Cerebellar nuclear complex (tissue), 1 donor: ENCODE data around the gene NPC2.
"Not testable (repeated sequence)": the region's sequence is repeated elsewhere in the genome, so short reads cannot be mapped to it uniquely, and the experiment has no call there.

ENCODE experiments used
- DNase-seq, 2 experiments: peaks; one replicate each; lab custom pipeline; 2025; lab: John Stamatoyannopoulos, UW

The NPC2 gene

GRCh38 chr14:74469548-74470518, 23.3 kb downstream of the NPC2 start:
- DNase-seq, result no peak

- DNase-seq, result no peak
These were observed 24.6 kb downstream of the NPC2 start for GRCh38 chr14:74468513-74468912.

- no peak for DNase-seq
These were observed 27.8 kb downstream of the NPC2 start for GRCh38 chr14:74465335-74465734.

GRCh38 chr14:74464785-74465184, 28.3 kb downstream of the NPC2 start:
- no peak for DNase-seq

- no peak for DNase-seq
These were observed 29.4 kb downstream of the NPC2 start for GRCh38 chr14:74463697-74464096.

- DNase-seq, result no peak
These were observed 30.1 kb downstream of the NPC2 start for GRCh38 chr14:74462993-74463392.

GRCh38 chr14:74459976-74460375, 33.1 kb downstream of the NPC2 start:
- DNase-seq, result no peak

GRCh38 chr14:74459289-74459946, 33.7 kb downstream of the NPC2 start:
- no peak for DNase-seq

GRCh38 chr14:74457565-74457895, 35.6 kb downstream of the NPC2 start:
- DNase-seq, result no peak

- no peak for DNase-seq
These were observed 36.2 kb downstream of the NPC2 start for GRCh38 chr14:74456684-74457564.

- DNase-seq, result not testable (repeated sequence)
These were observed 38.7 kb downstream of the NPC2 start for GRCh38 chr14:74454397-74454796.

GRCh38 chr14:74444866-74445265, 48.2 kb downstream of the NPC2 start:
- DNase-seq, result no peak

- DNase-seq, result no peak
These were observed 50.3 kb downstream of the NPC2 start for GRCh38 chr14:74442757-74443156.

GRCh38 chr14:74441113-74441512, 52.0 kb downstream of the NPC2 start:
- DNase-seq, result no peak

GRCh38 chr14:74438351-74438915, 54.7 kb downstream of the NPC2 start:
- DNase-seq, result no peak

GRCh38 chr14:74437496-74438053, 55.5 kb downstream of the NPC2 start:
- no peak for DNase-seq

- DNase-seq, result no peak
These were observed 58.8 kb downstream of the NPC2 start for GRCh38 chr14:74434294-74434693.

GRCh38 chr14:74429991-74430390, 63.1 kb downstream of the NPC2 start:
- no peak for DNase-seq
